Measurements from ENCODE around the gene PALS1. TPM values are rescaled to one million over a fixed set of nuclear protein-coding genes. Genes with fewer than 3 reads are reported as not detected.

PALS1 gene
- total RNA-seq, 1 donor from 2014 or later: 12.4 TPM

DNA sequence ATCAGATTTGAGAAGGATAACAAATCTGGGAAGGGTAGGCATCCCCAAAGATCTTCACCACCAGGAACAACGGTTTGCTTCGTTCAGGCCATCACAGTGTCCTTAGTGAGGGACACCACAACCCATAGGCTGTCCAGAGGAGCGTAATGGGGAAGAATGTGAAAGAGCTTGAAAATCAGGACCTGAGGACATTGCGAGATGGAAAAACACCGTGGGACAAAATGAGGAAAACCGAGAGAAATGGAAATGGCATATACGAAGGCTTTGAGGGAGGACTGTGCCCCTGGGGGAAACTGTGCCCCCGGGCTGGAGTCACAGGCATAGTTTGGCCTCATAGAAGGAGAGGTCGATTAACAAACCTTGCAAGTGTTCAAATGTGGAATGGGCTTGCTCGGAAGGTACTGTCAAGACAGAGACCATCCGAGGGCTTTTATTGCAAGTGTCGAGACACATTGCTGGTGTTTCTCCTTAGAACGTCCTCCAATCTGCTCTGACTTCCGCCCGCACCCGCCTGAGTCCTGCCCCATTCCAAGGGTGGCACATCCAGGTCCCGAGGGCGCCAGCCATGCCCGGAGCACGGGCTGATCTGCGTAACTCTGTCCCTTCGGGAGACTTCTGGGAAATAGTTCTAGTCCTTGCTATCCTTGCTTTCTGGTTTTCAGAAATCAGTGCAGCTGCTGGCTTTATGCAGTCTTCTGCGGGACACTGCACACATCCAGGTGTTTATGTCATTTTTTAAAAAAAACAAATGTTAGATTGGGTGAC is 885 bp upstream of the PALS1 start:
- H3K27me3 Mint-ChIP-seq (ENCODE audit: unreplicated experiment): peaks cover 9% of the 10 kb centered on the region
- H3K4me3 Mint-ChIP-seq (ENCODE audit: unreplicated experiment): peak overlapping the region; percentile 88
- H3K4me1 Mint-ChIP-seq (ENCODE audit: unreplicated experiment): peaks cover 18% of the 10 kb centered on the region
- no peaks in the 10 kb centered on the region for H3K36me3 Mint-ChIP-seq (ENCODE audit: unreplicated experiment)
- TF ChIP-seq, protein P1, sequence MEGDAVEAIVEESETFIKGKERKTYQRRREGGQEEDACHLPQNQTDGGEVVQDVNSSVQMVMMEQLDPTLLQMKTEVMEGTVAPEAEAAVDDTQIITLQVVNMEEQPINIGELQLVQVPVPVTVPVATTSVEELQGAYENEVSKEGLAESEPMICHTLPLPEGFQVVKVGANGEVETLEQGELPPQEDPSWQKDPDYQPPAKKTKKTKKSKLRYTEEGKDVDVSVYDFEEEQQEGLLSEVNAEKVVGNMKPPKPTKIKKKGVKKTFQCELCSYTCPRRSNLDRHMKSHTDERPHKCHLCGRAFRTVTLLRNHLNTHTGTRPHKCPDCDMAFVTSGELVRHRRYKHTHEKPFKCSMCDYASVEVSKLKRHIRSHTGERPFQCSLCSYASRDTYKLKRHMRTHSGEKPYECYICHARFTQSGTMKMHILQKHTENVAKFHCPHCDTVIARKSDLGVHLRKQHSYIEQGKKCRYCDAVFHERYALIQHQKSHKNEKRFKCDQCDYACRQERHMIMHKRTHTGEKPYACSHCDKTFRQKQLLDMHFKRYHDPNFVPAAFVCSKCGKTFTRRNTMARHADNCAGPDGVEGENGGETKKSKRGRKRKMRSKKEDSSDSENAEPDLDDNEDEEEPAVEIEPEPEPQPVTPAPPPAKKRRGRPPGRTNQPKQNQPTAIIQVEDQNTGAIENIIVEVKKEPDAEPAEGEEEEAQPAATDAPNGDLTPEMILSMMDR (IDR thresholded peaks at IDR 0.05): no peak
- DNase-seq (ENCODE audit: extremely low spot score, unreplicated experiment): no peak
- peak overlapping the region; percentile 84 for H3K27ac Mint-ChIP-seq (ENCODE audit: unreplicated experiment)
- no peaks in the 10 kb centered on the region for H3K9me3 Mint-ChIP-seq (ENCODE audit: unreplicated experiment)

DNA sequence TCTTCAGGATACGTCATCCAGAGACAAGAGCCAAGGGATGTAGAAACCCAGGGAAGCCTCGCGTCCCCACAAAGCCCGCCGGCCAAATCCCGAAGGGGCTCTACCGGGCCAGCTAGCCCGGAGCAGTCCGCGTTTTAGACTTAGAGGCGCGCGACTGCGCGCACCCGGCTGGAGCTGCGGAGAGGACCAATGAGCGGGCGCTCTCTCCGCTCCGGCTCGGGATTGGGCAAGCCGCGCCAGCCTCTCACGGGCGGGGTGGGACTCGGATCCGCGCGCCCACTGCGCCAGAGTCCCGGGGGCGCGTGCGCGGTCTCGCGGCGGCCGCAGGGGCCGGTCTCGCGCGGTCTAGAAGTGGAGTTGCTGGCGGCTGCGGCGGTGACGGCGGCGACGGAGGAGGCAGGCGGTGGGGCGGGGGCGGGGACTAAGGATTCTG is 241 bp upstream of the PALS1 start:
- TF ChIP-seq, protein P1 (IDR thresholded peaks at IDR 0.05): no peak
- peak; percentile 99 for DNase-seq (ENCODE audit: extremely low spot score, unreplicated experiment)
- peak overlapping the region; percentile 92 for H3K27ac Mint-ChIP-seq (ENCODE audit: unreplicated experiment)
- H3K4me3 Mint-ChIP-seq (ENCODE audit: unreplicated experiment): peak overlapping the region; percentile 88
- H3K9me3 Mint-ChIP-seq (ENCODE audit: unreplicated experiment): no peaks in the 10 kb centered on the region
- peaks cover 18% of the 10 kb centered on the region for H3K4me1 Mint-ChIP-seq (ENCODE audit: unreplicated experiment)
- no peaks in the 10 kb centered on the region for H3K36me3 Mint-ChIP-seq (ENCODE audit: unreplicated experiment)
- H3K27me3 Mint-ChIP-seq (ENCODE audit: unreplicated experiment): peaks cover 8% of the 10 kb centered on the region

DNA sequence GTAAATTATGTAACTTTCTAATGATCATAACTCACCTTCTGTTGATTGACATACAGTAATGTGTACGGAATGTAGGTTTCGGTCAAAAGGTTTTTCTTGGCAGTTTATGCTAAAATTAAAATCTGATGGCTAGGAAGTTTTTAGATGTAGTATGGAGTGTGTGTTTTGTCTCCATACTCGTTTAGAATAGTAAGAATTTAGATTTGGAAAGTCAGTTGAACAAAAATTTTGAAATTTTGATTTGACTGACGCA is 859 bp downstream of the PALS1 start:
- Mint-ChIP-seq H3K27ac (ENCODE audit: unreplicated experiment) (peak overlapping the region; percentile 92), H3K36me3 (ENCODE audit: unreplicated experiment) (no peaks in the 10 kb centered on the region), H3K27me3 (ENCODE audit: unreplicated experiment) (peaks cover 4% of the 10 kb centered on the region), H3K4me3 (ENCODE audit: unreplicated experiment) (peak overlapping the region; percentile 88), H3K9me3 (ENCODE audit: unreplicated experiment) (no peaks in the 10 kb centered on the region), H3K4me1 (ENCODE audit: unreplicated experiment) (peaks cover 21% of the 10 kb centered on the region)
- TF ChIP-seq, protein P1 (IDR thresholded peaks at IDR 0.05): no peak
- DNase-seq (ENCODE audit: extremely low spot score, unreplicated experiment): no peak

DNA sequence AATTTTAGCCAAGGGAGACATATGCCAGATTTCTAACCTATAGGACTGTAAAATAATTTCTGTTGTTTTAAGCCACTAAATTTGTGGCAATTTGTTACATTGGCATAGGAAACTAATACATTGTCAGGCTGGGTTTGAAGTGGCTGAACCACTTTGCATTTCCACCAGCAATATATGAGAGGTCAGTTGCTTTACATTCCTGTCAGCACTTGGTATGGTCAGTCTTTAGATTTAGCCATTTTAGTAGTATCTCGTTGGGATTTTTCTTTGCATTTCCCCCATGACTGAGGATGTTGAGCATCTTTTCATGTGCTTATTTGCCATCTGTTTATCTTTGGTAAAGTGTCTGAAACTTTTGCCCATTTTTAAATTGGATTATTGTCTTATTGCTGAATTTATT is 3.9 kb downstream of the PALS1 start:
- Mint-ChIP-seq H3K27me3 (ENCODE audit: unreplicated experiment) (no peaks in the 10 kb centered on the region), H3K9me3 (ENCODE audit: unreplicated experiment) (no peaks in the 10 kb centered on the region), H3K27ac (ENCODE audit: unreplicated experiment) (no peak overlapping the region), H3K36me3 (ENCODE audit: unreplicated experiment) (peaks cover 1% of the 10 kb centered on the region), H3K4me1 (ENCODE audit: unreplicated experiment) (peaks cover 31% of the 10 kb centered on the region), H3K4me3 (ENCODE audit: unreplicated experiment) (no peak overlapping the region)
- no peak for DNase-seq (ENCODE audit: extremely low spot score, unreplicated experiment)
- TF ChIP-seq, protein P1 (IDR thresholded peaks at IDR 0.05): no peak

DNA sequence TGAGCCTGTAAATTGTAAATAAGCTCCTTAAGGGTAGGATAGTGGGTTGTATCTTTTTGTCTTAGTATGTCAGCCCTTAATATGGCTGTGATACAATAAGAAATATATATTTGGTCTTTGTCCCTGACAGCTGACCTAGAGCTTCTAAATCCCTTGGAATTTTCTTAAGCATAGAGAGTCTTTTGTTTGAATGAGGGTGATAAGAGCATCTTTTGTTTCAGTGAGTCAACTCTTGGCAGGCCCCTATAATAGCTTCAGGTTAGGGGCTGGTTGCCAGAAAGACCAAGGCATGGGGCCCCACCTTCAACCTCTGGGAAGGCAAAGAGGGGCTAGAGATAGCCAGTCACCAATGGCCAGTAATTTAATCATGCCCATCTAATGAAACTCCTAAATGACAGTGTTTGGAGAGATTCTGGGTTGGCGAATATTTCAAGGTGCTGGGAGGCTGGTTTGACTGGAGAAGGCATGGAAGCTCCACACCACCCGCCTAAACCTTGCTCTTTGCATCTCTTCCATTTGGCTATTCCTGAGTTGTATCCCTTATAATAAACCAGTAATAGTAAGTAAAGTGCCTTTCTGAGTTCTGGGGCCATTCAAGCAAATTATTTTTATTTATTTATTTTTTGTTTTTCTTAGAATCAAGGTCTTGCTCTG is 10.5 kb downstream of the PALS1 start:
- TF ChIP-seq, protein P1 (IDR thresholded peaks at IDR 0.05): no peak
- Mint-ChIP-seq H3K4me1 (ENCODE audit: unreplicated experiment) (peaks cover 14% of the 10 kb centered on the region), H3K27ac (ENCODE audit: unreplicated experiment) (no peak overlapping the region), H3K9me3 (ENCODE audit: unreplicated experiment) (no peaks in the 10 kb centered on the region), H3K27me3 (ENCODE audit: unreplicated experiment) (no peaks in the 10 kb centered on the region), H3K4me3 (ENCODE audit: unreplicated experiment) (no peak overlapping the region), H3K36me3 (ENCODE audit: unreplicated experiment) (peaks cover 1% of the 10 kb centered on the region)
- no peak for DNase-seq (ENCODE audit: extremely low spot score, unreplicated experiment)

All from osteocyte (in vitro differentiated cells).